Stimulated activated CD4-positive, alpha-beta T cell treated with anti-CD3 and anti-CD28 coated beads, Interleukin-1b, Interleukin-23, amount 100 ng/mL, for 1 hour (primary cell): ENCODE measurements around the gene GTF3C4.
A peak's percentile ranks its signal among the peaks of the same experiment; 100 is the strongest.

Experiments
- DNase-seq, 2 donors: peaks; one replicate each; pipeline ENCODE4 v3.0.0-alpha.2; 2020; ENCODE audit warnings: low read depth in 2 of 2

Gene GTF3C4

DNA sequence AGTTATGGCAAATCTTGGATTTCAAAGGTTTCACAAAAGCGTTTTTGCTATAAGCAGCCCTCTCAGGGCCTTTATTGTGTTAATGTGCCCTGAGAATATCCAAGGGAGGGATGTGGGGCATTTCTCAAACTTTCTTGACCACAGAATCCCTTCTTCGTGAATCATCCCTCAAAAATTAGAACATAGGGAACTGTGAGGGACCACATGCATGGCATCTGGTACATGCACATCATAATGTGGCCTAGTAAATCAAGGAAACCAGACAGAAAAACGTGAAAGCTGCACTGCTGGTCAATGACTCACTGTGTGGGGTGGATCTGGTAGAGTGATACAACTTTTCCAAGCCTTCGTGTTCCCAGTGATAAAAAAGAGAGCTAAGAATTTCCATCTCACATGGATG, 22.9 kb upstream of the GTF3C4 start:
- no peak for DNase-seq

DNA sequence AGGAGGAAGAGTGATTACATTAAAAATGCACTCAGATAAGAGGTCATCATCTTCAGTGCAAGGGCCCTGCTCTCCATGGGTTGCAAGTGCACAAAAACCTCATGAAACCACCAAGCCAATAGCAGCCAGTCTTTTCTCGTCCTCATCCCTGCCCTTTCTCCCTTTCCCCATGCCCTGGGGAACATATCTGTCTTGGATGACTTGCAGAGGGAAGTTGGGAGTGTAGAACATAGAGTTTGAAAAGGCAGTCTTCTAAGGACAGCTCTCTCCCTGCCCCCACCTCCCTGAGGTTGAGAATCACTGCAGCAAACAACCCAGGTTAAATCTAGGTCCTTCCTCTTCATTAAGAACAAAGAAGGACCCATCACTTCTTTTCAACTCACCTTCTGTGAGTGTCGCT, 22.5 kb upstream of the GTF3C4 start:
- no peak for DNase-seq

DNA sequence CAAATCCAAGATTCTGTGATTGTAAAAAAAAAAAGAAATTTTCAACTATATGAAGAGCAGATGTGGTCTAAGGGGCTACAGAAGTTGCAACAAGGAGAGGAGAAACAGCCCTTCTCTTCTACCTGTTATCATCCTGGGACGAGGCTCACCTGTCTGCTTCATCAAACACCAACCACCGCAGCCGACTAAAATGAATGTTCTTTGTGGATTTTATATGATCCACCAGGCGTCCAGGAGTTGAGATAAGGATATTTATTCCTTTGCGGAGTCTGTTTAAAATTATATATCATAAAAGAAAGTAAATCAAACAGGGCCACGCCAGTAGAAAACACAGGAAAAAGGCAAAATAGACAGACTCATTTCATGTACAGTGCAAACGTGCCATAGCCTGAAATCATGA, 22.0 kb upstream of the GTF3C4 start:
- no peak for DNase-seq

DNA sequence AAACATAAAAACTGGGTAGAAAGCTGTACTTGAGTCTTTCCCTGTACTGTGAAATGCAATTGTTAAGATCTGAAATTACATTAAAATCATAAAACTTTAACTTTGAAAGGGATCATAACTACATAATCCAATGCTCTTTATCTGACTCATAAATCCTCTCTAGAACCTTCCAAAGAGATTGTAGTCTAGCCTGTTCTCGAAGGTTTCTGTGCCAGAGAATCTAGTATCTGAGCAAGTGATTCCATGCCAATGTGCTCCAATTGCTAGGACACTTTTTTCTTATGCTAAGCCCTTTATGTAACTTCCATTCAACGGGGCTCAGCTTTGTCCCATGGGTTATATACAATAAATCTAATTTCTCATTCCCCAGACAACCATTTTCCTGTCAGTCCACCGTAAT, 21.6 kb upstream of the GTF3C4 start:
- DNase-seq: no peak

- DNase-seq: no peak
Observed at GRCh38 chr9:132651259-132651658, 19.0 kb upstream of the GTF3C4 start.

GRCh38 chr9:132656299-132656698, 14.0 kb upstream of the GTF3C4 start:
- DNase-seq: no peak

- no peak for DNase-seq
Observed at GRCh38 chr9:132662152-132662945, 7.9 kb upstream of the GTF3C4 start.

- DNase-seq: no peak
Observed at GRCh38 chr9:132663117-132663516, 7.1 kb upstream of the GTF3C4 start.

DNA sequence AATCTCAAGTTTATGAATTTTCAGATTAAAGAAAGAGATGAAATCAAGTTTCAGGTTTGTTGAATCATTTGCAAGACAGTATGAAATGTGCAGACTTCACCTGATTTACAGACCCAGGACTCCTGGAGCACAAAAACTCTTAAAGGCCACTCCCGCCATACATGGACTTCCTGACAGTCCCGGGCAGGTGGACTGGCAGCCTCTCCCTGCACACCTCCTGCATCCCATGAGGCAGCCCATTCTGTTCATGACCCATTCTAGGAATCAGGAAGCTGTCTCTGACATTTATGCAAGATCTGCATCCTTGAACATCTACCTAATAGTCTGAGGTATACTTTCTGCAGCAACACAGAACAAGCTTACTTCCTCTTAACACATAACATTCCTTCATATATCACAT, 6.4 kb upstream of the GTF3C4 start:
- no peak for DNase-seq

DNA sequence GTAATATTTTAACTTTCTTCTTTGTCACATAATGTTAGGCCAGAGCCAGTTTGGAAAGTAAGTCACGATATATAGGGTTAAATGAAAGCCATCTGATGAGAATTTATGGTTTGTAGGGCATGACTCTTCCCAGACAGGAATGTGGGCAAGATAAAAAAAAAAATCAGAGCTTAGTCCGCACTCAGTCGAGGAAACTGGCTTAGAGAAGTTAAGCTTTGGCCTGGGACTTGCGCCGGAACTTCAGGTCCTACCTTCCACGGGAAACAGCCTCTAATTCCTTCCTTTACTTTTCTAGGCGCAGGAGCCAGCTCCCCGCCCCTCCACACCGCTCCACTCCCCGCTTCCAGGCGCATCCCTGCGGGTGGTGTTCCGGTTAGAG, 956 bp upstream of the GTF3C4 start:
- DNase-seq: no peak

GRCh38 chr9:132669698-132670456, 387 bp upstream of the GTF3C4 start, which contains the start of gene DDX31:
Gene DDX31 (minus strand): TSS chr9:132669983. CDS start chr9:132669934, 49 bp downstream.
- peak; percentile 70 to 78 for DNase-seq

DNA sequence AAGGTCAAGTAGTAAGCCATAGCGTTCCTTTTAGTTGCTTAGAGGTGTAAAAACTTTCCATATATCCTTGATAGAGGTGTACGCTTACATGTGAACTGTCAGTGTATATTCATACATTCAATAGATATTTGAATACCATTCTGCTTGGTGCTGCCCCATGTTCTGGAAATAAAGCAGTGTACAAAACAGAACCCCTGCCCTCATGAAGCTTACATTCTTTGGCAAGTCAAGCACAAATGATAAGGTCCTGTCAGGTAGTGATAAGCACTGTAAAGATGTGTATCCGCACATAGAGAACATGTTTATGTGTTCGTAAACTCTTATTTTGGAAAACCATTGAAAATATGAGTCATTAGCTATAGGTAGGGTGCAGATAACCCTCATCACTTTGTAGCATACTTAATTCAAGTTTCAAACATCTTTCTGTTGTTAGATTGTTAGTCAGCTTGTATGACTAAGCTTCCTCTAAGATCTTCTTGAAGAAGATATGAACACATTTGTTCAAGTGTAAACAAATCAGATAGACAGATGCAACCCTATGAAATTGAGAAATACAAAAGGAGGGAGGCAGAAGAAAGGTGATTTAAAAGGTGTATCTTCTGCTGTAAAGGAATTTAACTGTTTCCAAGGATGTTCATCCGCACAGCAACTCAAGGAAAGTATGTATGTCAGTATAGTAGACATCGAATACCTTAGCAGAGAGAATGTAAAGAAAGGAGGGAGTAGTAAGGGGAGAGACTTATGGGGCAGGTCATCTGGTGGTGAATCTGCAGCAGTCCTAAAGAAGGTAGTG, 1.6 kb downstream of the GTF3C4 start:
- no peak for DNase-seq

DNA sequence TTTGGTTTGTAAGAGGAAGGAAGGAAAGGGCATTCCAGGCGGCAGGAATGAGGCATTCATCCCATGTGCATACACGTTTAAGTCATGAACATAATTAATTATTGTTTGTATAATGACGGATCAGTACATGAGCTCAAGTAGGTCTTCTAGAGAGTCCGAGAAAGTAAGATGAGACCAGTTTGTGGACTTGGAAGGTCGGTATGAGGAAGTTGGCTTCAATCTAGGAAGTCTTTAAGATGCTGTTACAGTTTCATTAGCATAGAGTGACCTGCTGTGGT, 2.1 kb downstream of the GTF3C4 start:
- no peak for DNase-seq

GRCh38 chr9:132673355-132673754, 3.1 kb downstream of the GTF3C4 start:
- no peak for DNase-seq

- no peak for DNase-seq
Observed at GRCh38 chr9:132674485-132674884, 4.2 kb downstream of the GTF3C4 start.

GRCh38 chr9:132677976-132678375, 7.7 kb downstream of the GTF3C4 start:
- DNase-seq: no peak

DNA sequence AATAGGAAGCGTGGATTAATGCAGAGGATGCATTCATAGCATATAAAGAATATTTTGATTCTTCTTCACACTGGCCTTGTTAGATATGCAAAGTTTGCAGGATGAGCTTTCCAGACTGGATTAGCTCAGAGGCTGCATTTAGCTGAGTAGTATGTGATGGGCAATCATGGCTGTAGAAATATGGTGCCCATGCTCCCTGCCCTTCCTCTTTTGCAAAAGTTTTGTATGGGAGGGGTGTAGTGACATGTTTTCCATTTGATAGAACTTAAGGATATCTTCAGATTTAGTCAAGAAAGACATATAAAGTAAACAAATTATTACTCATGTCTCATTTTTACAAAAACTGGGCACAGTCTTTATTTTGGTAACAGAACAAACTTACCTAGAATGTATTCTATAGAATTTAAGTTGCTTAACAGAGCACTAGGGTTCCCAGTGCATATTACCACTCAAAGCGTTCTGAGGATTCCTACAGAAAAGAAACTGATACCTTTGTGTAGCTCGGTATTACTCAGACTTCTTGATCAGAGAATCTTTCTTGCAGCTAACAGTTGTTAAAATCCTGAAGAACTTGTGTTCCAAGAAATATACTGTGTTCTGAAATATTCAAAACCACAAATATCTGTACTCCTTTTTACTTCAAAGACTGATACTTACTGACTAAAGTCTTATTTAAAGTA, 9.8 kb downstream of the GTF3C4 start:
- DNase-seq: no peak

GRCh38 chr9:132681561-132681960, 11.3 kb downstream of the GTF3C4 start:
- no peak for DNase-seq

GRCh38 chr9:132683873-132684272, 13.6 kb downstream of the GTF3C4 start:
- no peak for DNase-seq

GRCh38 chr9:132690696-132691095, 20.4 kb downstream of the GTF3C4 start:
- DNase-seq: no peak

- no peak for DNase-seq
Observed at GRCh38 chr9:132694144-132694543, 23.9 kb downstream of the GTF3C4 start.

DNA sequence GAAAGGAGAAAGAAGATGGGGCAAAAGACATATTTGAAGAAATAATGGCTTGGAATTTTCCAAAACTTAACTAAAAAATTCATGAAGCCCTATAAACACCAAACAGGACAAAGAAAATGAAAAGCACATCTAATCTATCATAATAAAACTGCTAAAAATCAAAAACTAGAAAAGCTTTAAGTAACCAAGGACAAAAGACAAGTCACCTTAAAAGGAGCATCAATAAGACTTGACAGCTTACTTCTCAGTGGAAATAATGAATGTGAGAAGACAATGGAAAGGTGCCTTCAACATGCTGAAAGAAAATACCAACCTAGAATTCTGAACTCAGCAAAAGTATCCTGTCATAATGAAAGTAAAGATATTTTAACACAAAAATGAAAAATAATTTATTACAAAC, 27.0 kb downstream of the GTF3C4 start:
- DNase-seq: no peak
